HepG2 (cell line): Measurements from ENCODE around the gene BPIFB2. TPM values are rescaled to one million over a fixed set of nuclear protein-coding genes. Genes with fewer than 3 reads are reported as not detected.

Source experiments
- KMT2B ChIP-seq: IDR thresholded peaks from 2 replicates; pipeline ENCODE4 v1.6.1; 2016; ENCODE audit warnings: missing genetic modification reagents, missing compliant biosample characterization
- MBD4 ChIP-seq: IDR thresholded peaks from 2 replicates; pipeline ENCODE4 v1.6.1; 2012; ENCODE audit warnings: low read length, inconsistent platforms, borderline replicate concordance
- MTF2 ChIP-seq: sonication (generic); formaldehyde crosslinking; IDR thresholded peaks from 2 replicates; pipeline ENCODE4 v1.5.0; 2020; ENCODE audit warnings: missing genetic modification reagents, borderline replicate concordance
- NONO ChIP-seq, 2 experiments: fragments of 450-650 bp in 1 of 2; sonication (generic) in 1 of 2; formaldehyde crosslinking in 1 of 2; IDR thresholded peaks in 1 of 2; conservative IDR thresholded peaks in 1 of 2; 2 replicates each; pipeline versions ENCODE4 v1.6.1 to v1.8.0; 2017 to 2022; ENCODE audit warnings: mild to moderate bottlenecking in 1 of 2, missing genetic modification reagents in 1 of 2, moderate library complexity in 1 of 2
- POLR2A ChIP-seq, 2 experiments: IDR thresholded peaks; 2 replicates each; pipeline ENCODE4 v1.6.1; 2011; ENCODE audit warnings: low read depth in 2 of 2, low read length in 2 of 2, mild to moderate bottlenecking in 1 of 2, moderate library complexity in 1 of 2; ENCODE audit not compliant: insufficient read depth in 1 of 2
- ZC3H13 ChIP-seq: sonication (generic); formaldehyde crosslinking; IDR thresholded peaks from 2 replicates; pipeline ENCODE4 v1.8.1; 2023; ENCODE audit warnings: mild to moderate bottlenecking, missing genetic modification reagents, moderate library complexity
- ZNF281 ChIP-seq: sonication (generic); formaldehyde crosslinking; IDR thresholded peaks from 2 replicates; pipeline ENCODE4 v1.4.0; 2020; ENCODE audit warnings: missing genetic modification reagents, borderline replicate concordance
- ZNF296 ChIP-seq: sonication (generic); formaldehyde crosslinking; conservative IDR thresholded peaks from 2 replicates; pipeline ENCODE4 v1.5.0; 2020; ENCODE audit warnings: mild to moderate bottlenecking, missing genetic modification reagents
- ZNF569 ChIP-seq: sonication (generic); formaldehyde crosslinking; IDR thresholded peaks from 2 replicates; pipeline ENCODE4 v1.5.0; 2020; ENCODE audit warnings: mild to moderate bottlenecking, missing genetic modification reagents, moderate library complexity, borderline replicate concordance
- polyA plus RNA-seq, 8 experiments: library from polyadenylated mRNA; depleted of rRNA in 3 of 8; stranded (reverse) in 7 of 8; unstranded in 1 of 8; fragments of >200 nt; fragmentation: Illumina TruSeq in 4 of 8; extraction: Trizol in 4 of 8; gene quantifications; 2 replicates each; pipeline versions ENCODE4 v1.2.1 to v1.2.3, GENCODE V29; 2011 to 2016; ENCODE audit warnings: low read depth in 4 of 8, missing spikeins in 1 of 8, mixed read lengths in 1 of 8; ENCODE audit not compliant: insufficient read depth in 1 of 8
- total RNA-seq, 5 experiments: library from RNA; depleted of rRNA; stranded (reverse); fragments of >200 nt; fragmentation: Illumina TruSeq; extraction: Trizol; gene quantifications; 2 replicates each; pipeline ENCODE4 v1.2.3, GENCODE V29; 2016; ENCODE audit warnings: low read depth in 1 of 5

The BPIFB2 gene
- total and polyA plus RNA-seq, 2 of the 13 experiments (the other 11 are each of a cell fraction or from before 2014, with no cell fraction given), result 54.5 to 902 TPM

GRCh38 chr20:33019465-33020277 lies 12.2 kb downstream of the BPIFB2 start (continued):
- TF ChIP-seq NONO (IDR thresholded peaks at IDR 0.05) (no peak), NONO (CRISPR knock-in tag; conservative IDR thresholded peaks at IDR 0.05) (peak; percentile 44), ZNF569 (CRISPR knock-in tag) (no peak), KMT2B (CRISPR knock-in tag) (no peak), POLR2A (IDR thresholded peaks at IDR 0.05; ENCODE audit: insufficient read depth in 1 of 2, low read depth in 2 of 2, low read length in 2 of 2) (peak in 1 of 2 experiments; percentile 46; a peak in 1 of 4 replicates), ZC3H13 (peak; percentile 82; the same call in 1 of the 2 replicates), ZNF281 (CRISPR knock-in tag) (peak; percentile 28; the same call in 1 of the 2 replicates), MBD4 (no peak), MTF2 (CRISPR knock-in tag) (no peak), ZNF296 (0 out of 2 replicates have a peak, but pooled peaks have one; percentile 41)
